ENCODE measurements around the gene KRT85.

KRT85 gene

GRCh38 chr12:52344111-52344510, 23.2 kb downstream of the KRT85 start:
- TF ChIP-seq CTCF (conservative IDR thresholded peaks at IDR 0.05) = no peak
- peak overlapping the region; percentile 46 for H3K27ac ChIP-seq

- TF ChIP-seq CTCF (conservative IDR thresholded peaks at IDR 0.05) = no peak
These were observed 23.7 kb downstream of the KRT85 start for GRCh38 chr12:52343550-52343949.

GRCh38 chr12:52342781-52343490, 24.3 kb downstream of the KRT85 start:
- TF ChIP-seq CTCF (conservative IDR thresholded peaks at IDR 0.05) = no peak
- no peak overlapping the region for H3K27ac ChIP-seq

More at GRCh38 chr12:52343550-52343949, 23.7 kb downstream of the KRT85 start:
- H3K27ac ChIP-seq = no peak overlapping the region

- TF ChIP-seq CTCF (conservative IDR thresholded peaks at IDR 0.05) = no peak
- no peak overlapping the region for H3K27ac ChIP-seq
These were observed 26.2 kb downstream of the KRT85 start for GRCh38 chr12:52341066-52341580.

GRCh38 chr12:52338241-52338960, 28.9 kb downstream of the KRT85 start:
- TF ChIP-seq CTCF (conservative IDR thresholded peaks at IDR 0.05) = no peak
- no peak overlapping the region for H3K27ac ChIP-seq

- no peak for TF ChIP-seq CTCF (conservative IDR thresholded peaks at IDR 0.05)
These were observed 30.2 kb downstream of the KRT85 start for GRCh38 chr12:52337054-52337453.

GRCh38 chr12:52336641-52337040, 30.6 kb downstream of the KRT85 start:
- TF ChIP-seq CTCF (conservative IDR thresholded peaks at IDR 0.05) = no peak
- no peak overlapping the region for H3K27ac ChIP-seq

More at GRCh38 chr12:52337054-52337453, 30.2 kb downstream of the KRT85 start:
- H3K27ac ChIP-seq = no peak overlapping the region

All from VCaP (cell line).